ENCODE data around the gene VAPA. TPM values are rescaled to one million over a fixed set of nuclear protein-coding genes. Genes with fewer than 3 reads are reported as not detected.

The VAPA gene
- total RNA-seq, 1 experiment from 2014 or later = 137 TPM

DNA sequence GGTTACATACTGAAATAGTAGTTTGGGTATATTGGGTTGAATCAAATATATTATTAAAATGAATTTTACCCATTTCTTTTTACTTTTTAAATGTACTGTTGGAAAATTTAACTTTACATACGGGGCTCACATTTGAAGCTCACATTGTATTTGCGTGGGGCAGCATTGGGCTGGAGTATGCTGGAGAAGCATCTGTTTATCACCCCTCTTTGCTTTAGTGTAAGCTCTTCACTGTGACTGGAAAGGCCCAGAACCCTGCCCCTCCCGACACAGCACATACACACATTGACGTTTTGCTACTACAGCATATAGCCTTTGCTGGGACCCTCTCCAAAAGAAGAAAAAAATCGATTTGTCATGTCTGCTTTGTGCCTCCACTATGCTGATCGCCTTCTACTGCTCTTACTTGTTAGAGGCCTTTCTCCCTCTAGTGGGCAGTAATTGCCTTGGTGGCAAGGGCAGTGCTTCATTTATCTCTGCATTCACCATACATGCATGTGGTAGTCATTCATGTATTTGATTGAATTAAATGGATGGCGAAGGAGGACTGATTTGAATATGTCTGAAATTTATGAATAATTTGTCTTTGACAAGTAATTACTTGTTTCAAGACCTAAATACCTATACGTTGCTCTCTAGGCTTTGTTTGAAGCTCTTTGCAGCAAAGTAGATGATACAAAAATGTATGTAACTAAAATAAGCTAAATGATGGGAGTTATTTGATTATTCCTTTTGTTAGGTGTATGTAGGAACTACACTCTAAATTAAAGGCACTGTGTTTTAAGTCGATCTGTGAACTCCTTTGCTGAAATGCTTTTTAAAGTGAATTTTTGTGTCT is 37.4 kb downstream of the VAPA start:
- no peaks in the 10 kb centered on the region for H3K4me1 Mint-ChIP-seq
- H3K9me3 Mint-ChIP-seq = no peaks in the 10 kb centered on the region
- DNase-seq (ENCODE audit: low spot score) = peak; percentile 35
- peaks cover 37% of the 10 kb centered on the region for H3K36me3 Mint-ChIP-seq
- peak overlapping the region; percentile 88 for H3K27ac Mint-ChIP-seq
- no peaks in the 10 kb centered on the region for H3K27me3 Mint-ChIP-seq (ENCODE audit: low read depth)
- ChIA-PET POLR2A (no interaction called here), CTCF (interaction anchor here (0.8 to 2.2 kb wide), 12 partner anchors 9 to 376 kb away, joined by 3 to 8 read pairs (median 4); partner anchors contain the start of gene VAPA)
- peak; percentile 96 for ATAC-seq
- TF ChIP-seq, protein P1, sequence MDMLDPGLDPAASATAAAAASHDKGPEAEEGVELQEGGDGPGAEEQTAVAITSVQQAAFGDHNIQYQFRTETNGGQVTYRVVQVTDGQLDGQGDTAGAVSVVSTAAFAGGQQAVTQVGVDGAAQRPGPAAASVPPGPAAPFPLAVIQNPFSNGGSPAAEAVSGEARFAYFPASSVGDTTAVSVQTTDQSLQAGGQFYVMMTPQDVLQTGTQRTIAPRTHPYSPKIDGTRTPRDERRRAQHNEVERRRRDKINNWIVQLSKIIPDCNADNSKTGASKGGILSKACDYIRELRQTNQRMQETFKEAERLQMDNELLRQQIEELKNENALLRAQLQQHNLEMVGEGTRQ (CRISPR knock-in tag; IDR thresholded peaks at IDR 0.05) = no peak
- no peak for TF ChIP-seq SMAD4 (CRISPR knock-in tag; IDR thresholded peaks at IDR 0.05)
- TF ChIP-seq, protein P2, sequence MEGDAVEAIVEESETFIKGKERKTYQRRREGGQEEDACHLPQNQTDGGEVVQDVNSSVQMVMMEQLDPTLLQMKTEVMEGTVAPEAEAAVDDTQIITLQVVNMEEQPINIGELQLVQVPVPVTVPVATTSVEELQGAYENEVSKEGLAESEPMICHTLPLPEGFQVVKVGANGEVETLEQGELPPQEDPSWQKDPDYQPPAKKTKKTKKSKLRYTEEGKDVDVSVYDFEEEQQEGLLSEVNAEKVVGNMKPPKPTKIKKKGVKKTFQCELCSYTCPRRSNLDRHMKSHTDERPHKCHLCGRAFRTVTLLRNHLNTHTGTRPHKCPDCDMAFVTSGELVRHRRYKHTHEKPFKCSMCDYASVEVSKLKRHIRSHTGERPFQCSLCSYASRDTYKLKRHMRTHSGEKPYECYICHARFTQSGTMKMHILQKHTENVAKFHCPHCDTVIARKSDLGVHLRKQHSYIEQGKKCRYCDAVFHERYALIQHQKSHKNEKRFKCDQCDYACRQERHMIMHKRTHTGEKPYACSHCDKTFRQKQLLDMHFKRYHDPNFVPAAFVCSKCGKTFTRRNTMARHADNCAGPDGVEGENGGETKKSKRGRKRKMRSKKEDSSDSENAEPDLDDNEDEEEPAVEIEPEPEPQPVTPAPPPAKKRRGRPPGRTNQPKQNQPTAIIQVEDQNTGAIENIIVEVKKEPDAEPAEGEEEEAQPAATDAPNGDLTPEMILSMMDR (IDR thresholded peaks at IDR 0.05) = peak; percentile 40
- TF ChIP-seq, protein P3, sequence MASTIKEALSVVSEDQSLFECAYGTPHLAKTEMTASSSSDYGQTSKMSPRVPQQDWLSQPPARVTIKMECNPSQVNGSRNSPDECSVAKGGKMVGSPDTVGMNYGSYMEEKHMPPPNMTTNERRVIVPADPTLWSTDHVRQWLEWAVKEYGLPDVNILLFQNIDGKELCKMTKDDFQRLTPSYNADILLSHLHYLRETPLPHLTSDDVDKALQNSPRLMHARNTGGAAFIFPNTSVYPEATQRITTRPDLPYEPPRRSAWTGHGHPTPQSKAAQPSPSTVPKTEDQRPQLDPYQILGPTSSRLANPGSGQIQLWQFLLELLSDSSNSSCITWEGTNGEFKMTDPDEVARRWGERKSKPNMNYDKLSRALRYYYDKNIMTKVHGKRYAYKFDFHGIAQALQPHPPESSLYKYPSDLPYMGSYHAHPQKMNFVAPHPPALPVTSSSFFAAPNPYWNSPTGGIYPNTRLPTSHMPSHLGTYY (CRISPR knock-in tag; IDR thresholded peaks at IDR 0.05) = no peak
- no peak overlapping the region for H3K4me3 Mint-ChIP-seq

DNA sequence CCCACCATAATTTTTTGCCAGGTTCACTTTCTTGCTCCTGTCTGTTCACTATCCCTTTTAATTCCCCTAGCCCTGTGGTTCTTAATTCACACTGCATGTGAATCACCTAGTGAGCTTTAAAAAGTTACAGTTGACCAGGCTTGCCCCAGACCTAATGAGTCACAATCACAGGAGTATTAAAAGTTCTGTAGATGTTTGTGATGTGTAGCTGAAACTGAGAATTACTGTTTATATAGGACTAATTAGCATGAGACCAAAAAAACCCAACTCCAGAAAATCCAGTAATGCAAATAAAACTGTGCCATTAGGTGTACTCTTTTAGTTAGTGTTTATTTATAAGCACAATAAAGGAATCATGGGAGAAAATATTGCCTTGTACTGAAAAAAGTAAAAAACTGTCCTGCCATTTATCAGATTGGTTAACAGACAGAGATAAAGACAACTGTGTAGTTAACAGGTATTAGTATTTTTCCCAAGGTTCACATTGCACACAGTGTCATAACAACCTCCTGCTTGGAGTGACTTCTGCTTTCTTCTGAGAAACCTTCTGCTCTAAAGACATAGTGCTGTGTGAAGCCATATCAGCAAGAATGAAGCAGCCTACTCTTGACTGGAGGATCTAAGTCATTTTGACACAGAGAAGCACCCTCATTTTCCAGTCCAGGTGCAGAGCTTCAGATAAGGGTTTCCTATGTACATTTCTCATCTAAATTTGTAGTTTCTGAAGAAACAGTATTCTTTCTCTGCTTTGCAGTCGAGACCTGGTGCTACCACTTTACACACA is 39.0 kb downstream of the VAPA start:
- no peaks in the 10 kb centered on the region for H3K9me3 Mint-ChIP-seq
- no peaks in the 10 kb centered on the region for H3K27me3 Mint-ChIP-seq (ENCODE audit: low read depth)
- no peak overlapping the region for H3K27ac Mint-ChIP-seq
- POLR2A ChIA-PET = no interaction called here
- no peak for DNase-seq (ENCODE audit: low spot score)
- no peaks in the 10 kb centered on the region for H3K4me1 Mint-ChIP-seq
- ATAC-seq = no peak
- TF ChIP-seq NR1H2 (CRISPR knock-in tag; IDR thresholded peaks at IDR 0.05) (no peak), ATF1 (CRISPR knock-in tag; IDR thresholded peaks at IDR 0.05) (no peak), ZNF317 (CRISPR knock-in tag; IDR thresholded peaks at IDR 0.05; ENCODE audit: borderline replicate concordance, low read depth) (no peak), FOXK1 (CRISPR knock-in tag; IDR thresholded peaks at IDR 0.05) (no peak), FOXP1 (CRISPR knock-in tag; IDR thresholded peaks at IDR 0.05; ENCODE audit: borderline replicate concordance) (no peak), NR2C2 (CRISPR knock-in tag; IDR thresholded peaks at IDR 0.05) (no peak), GRHL2 (CRISPR knock-in tag; IDR thresholded peaks at IDR 0.05; ENCODE audit: insufficient replicate concordance, severe bottlenecking) (no peak)
- TF ChIP-seq, protein P4, sequence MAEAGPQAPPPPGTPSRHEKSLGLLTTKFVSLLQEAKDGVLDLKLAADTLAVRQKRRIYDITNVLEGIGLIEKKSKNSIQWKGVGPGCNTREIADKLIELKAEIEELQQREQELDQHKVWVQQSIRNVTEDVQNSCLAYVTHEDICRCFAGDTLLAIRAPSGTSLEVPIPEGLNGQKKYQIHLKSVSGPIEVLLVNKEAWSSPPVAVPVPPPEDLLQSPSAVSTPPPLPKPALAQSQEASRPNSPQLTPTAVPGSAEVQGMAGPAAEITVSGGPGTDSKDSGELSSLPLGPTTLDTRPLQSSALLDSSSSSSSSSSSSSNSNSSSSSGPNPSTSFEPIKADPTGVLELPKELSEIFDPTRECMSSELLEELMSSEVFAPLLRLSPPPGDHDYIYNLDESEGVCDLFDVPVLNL (CRISPR knock-in tag; IDR thresholded peaks at IDR 0.05; ENCODE audit: borderline replicate concordance, low read depth) = no peak
- TF ChIP-seq, protein P5, sequence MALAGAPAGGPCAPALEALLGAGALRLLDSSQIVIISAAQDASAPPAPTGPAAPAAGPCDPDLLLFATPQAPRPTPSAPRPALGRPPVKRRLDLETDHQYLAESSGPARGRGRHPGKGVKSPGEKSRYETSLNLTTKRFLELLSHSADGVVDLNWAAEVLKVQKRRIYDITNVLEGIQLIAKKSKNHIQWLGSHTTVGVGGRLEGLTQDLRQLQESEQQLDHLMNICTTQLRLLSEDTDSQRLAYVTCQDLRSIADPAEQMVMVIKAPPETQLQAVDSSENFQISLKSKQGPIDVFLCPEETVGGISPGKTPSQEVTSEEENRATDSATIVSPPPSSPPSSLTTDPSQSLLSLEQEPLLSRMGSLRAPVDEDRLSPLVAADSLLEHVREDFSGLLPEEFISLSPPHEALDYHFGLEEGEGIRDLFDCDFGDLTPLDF (CRISPR knock-in tag; IDR thresholded peaks at IDR 0.05) = no peak
- TF ChIP-seq, protein P6, sequence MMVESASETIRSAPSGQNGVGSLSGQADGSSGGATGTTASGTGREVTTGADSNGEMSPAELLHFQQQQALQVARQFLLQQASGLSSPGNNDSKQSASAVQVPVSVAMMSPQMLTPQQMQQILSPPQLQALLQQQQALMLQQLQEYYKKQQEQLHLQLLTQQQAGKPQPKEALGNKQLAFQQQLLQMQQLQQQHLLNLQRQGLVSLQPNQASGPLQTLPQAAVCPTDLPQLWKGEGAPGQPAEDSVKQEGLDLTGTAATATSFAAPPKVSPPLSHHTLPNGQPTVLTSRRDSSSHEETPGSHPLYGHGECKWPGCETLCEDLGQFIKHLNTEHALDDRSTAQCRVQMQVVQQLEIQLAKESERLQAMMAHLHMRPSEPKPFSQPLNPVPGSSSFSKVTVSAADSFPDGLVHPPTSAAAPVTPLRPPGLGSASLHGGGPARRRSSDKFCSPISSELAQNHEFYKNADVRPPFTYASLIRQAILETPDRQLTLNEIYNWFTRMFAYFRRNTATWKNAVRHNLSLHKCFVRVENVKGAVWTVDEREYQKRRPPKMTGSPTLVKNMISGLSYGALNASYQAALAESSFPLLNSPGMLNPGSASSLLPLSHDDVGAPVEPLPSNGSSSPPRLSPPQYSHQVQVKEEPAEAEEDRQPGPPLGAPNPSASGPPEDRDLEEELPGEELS (CRISPR knock-in tag; IDR thresholded peaks at IDR 0.05) = no peak
- H3K4me3 Mint-ChIP-seq = no peak overlapping the region
- peaks cover 28% of the 10 kb centered on the region for H3K36me3 Mint-ChIP-seq
- CTCF ChIA-PET = no interaction called here
